MCF 10A (cell line): ENCODE data around the gene RPL13. TPM values are rescaled to one million over a fixed set of nuclear protein-coding genes. Genes with fewer than 3 reads are reported as not detected.

Experiments used
- BruUV-seq: library from RNA; stranded (reverse); fragments of 400-500 nt; replicated peaks from 2 replicates; lab custom pipeline; 2021; lab: Mats Ljungman, UMichigan
- CTCF ChIA-PET: fragments of 300-600 bp; sonication (Branson Sonifier 250); formaldehyde crosslinking; extraction: SDS; loops from one replicate; lab custom pipeline; 2021; ENCODE audit warnings: antibody characterized with exemption, inconsistent platforms; lab: Yijun Ruan, JAX
- POLR2A ChIA-PET: fragments of 300-600, 350-650 bp; sonication (Branson Sonifier 250); formaldehyde crosslinking; extraction: SDS; loops from one replicate; lab custom pipeline; 2020; ENCODE audit warnings: antibody characterized with exemption, inconsistent platforms; lab: Yijun Ruan, JAX
- DNase-seq: peaks from one replicate; pipeline ENCODE4 v3.0.0-alpha.2; 2018; ENCODE audit not compliant: unreplicated experiment
- H3K27ac Mint-ChIP-seq: one replicate; pipeline ENCODE4 v1.8.0; 2022; ENCODE audit warnings: mild to moderate bottlenecking, low read depth, mixed read lengths; ENCODE audit not compliant: unreplicated experiment
- H3K27me3 Mint-ChIP-seq: one replicate; pipeline ENCODE4 v1.8.0; 2022; ENCODE audit warnings: mixed read lengths; ENCODE audit not compliant: insufficient read depth, unreplicated experiment
- H3K36me3 Mint-ChIP-seq: one replicate; pipeline ENCODE4 v1.8.0; 2022; ENCODE audit warnings: mild to moderate bottlenecking, moderate library complexity, mixed read lengths; ENCODE audit not compliant: insufficient read depth, unreplicated experiment
- H3K4me1 Mint-ChIP-seq: one replicate; pipeline ENCODE4 v1.8.0; 2022; ENCODE audit warnings: mixed read lengths; ENCODE audit not compliant: insufficient read depth, unreplicated experiment
- H3K4me3 Mint-ChIP-seq: one replicate; pipeline ENCODE4 v1.8.0; 2022; ENCODE audit warnings: mild to moderate bottlenecking, moderate library complexity, mixed read lengths; ENCODE audit not compliant: unreplicated experiment
- H3K9me3 Mint-ChIP-seq: one replicate; pipeline ENCODE4 v1.8.0; 2022; ENCODE audit warnings: mixed read lengths; ENCODE audit not compliant: unreplicated experiment
- intact Hi-C: fragments of 100-400 bp; cut with micrococcal nuclease; formaldehyde crosslinking; loops from 2 replicates; pipeline ENCODE4 v1.14.1; 2022
- total RNA-seq: library from RNA; stranded (reverse); gene quantifications from 2 replicates; pipeline ENCODE4 v1.2.3, GENCODE V29; 2022
- TF ChIP-seq, protein P1 (sequence below): fragments of 200-600 bp; IDR thresholded peaks from one replicate; pipeline ENCODE4 v1.8.0; 2022; ENCODE audit warnings: antibody characterized with exemption, mild to moderate bottlenecking; ENCODE audit not compliant: unreplicated experiment

The RPL13 gene
- total RNA-seq, 1 experiment from 2014 or later = 3,148 TPM

DNA sequence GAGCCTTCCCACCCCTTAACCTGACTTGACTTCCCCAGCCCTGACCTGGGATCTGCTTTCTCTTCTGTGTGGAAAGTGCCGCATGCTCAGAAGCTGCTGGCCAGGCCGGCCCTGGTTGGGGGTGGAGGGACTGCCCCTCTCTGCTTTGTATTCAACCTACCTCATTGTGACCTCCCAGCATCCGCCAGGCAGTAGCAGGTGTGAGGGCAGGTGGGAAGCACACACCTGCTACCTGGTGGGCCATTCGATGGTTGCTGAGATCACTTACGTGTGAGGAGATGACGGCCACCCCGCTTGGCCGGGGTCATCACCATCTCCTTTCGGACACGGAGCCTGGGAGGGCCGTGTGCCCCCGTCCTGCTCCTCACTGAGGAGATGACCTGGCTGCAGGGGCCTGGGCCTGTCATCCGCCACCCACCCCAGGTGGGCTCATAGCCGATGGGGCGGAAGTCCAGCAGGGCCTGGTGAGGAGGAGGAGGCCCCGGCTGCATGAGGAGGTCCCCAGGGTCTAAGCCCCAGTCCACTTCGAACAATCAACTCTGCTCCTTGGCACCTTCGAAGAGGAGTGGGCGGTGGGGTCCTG is 22.2 kb downstream of the RPL13 start:
- ChIA-PET CTCF (no interaction called here), POLR2A (no interaction called here)
- Mint-ChIP-seq H3K4me1 (no peaks in the 10 kb centered on the region), H3K27me3 (no peaks in the 10 kb centered on the region), H3K36me3 (peaks cover 19% of the 10 kb centered on the region), H3K9me3 (no peaks in the 10 kb centered on the region), H3K4me3 (no peak overlapping the region), H3K27ac (no peak overlapping the region)
- intact Hi-C loops = no loop called here
- BruUV-seq = no TSS peak
- TF ChIP-seq, protein P1, sequence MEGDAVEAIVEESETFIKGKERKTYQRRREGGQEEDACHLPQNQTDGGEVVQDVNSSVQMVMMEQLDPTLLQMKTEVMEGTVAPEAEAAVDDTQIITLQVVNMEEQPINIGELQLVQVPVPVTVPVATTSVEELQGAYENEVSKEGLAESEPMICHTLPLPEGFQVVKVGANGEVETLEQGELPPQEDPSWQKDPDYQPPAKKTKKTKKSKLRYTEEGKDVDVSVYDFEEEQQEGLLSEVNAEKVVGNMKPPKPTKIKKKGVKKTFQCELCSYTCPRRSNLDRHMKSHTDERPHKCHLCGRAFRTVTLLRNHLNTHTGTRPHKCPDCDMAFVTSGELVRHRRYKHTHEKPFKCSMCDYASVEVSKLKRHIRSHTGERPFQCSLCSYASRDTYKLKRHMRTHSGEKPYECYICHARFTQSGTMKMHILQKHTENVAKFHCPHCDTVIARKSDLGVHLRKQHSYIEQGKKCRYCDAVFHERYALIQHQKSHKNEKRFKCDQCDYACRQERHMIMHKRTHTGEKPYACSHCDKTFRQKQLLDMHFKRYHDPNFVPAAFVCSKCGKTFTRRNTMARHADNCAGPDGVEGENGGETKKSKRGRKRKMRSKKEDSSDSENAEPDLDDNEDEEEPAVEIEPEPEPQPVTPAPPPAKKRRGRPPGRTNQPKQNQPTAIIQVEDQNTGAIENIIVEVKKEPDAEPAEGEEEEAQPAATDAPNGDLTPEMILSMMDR = no peak
- no peak for DNase-seq

DNA sequence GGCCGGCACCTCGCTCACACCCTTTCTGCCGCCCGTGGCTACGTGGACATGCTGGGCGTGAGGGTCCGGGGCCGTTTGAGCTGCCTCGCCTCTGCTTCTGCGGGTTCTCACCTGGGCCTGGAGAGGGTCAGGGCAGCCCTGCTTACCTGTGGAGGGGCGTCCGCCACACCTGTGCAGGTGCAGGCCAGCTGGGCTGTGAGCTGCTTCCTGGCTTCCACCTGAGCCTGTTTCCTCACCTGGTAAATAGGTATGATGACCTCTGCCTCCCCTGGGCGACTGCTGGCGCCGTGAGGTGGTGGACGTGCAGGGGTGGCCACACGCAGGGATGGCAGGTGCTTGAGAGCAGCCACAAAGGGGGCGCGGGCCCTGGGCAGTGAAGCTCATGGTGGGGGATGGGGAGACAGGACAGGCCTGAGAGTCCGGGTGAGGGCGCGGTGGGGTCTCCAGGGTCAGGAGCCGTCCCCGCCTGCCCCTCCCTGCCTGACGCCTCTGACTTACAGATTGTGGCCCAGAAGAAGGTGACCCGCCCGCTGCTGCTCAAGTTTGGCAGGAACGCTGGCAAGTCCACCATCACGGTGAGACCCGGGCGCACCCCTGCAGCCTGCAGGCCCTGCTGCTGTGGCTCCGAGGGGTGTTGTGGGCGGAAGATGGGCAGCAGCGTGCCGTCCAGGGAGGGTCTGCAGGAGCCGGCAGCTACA is 22.9 kb downstream of the RPL13 start:
- H3K4me3 Mint-ChIP-seq = no peak overlapping the region
- no peak for DNase-seq
- CTCF ChIA-PET = interaction anchor here (1.8 kb wide), 1 partner anchor 31 kb away, joined by 6 read pairs; no protein-coding TSS in a partner anchor
- H3K36me3 Mint-ChIP-seq = peaks cover 14% of the 10 kb centered on the region
- POLR2A ChIA-PET = no interaction called here
- no peaks in the 10 kb centered on the region for H3K4me1 Mint-ChIP-seq
- no TSS peak for BruUV-seq
- H3K9me3 Mint-ChIP-seq = no peaks in the 10 kb centered on the region
- no peaks in the 10 kb centered on the region for H3K27me3 Mint-ChIP-seq
- intact Hi-C loops = no loop called here
- no peak overlapping the region for H3K27ac Mint-ChIP-seq
- TF ChIP-seq, protein P1 = no peak

DNA sequence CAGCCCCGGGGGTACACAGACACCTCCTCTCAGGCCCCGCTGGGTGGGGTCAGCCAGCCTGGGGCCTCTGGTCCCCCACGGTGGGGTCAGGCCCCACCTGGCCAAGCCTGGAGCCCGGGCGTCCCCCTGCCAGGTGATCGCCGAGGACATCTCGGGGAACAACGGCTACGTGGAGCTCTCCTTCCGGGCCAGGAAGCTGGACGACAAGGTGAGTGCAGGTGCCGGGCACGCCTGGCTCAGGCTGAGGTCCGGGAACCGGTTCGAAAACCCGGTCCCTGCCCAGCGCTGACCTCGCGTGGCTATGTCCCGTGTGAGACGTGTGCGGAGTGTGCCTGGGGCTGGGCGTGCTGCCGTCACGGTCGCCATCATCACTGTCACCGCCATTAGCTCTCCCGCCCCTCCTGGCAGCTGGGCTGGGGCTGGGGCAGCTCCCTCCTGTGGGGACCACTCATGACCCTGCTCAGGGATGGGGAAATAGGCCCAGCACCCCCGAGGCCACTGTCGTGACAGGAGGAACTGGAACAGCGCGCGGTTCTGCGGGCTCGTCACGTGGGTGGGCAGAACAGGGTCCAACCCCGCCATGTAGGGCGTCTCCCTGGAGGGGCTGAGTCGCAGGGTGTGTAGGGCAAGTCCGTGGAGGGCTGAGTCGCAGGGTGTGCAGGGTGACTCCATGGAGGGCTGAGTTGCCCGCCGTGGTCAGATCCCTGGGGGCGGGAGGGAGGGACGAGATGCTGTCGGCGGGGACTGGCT is 23.6 kb downstream of the RPL13 start:
- intact Hi-C loops = no loop called here
- H3K36me3 Mint-ChIP-seq = peaks cover 7% of the 10 kb centered on the region
- DNase-seq = no peak
- CTCF ChIA-PET = interaction anchor here (0.6 to 1.8 kb wide), 4 partner anchors 14 to 85 kb away, joined by 3 to 6 read pairs (median 4); no protein-coding TSS in a partner anchor
- TF ChIP-seq, protein P1 = no peak
- POLR2A ChIA-PET = interaction anchor here (0.6 kb wide), 1 partner anchor 17 kb away, joined by 3 read pairs; no protein-coding TSS in a partner anchor
- no peak overlapping the region for H3K27ac Mint-ChIP-seq
- H3K27me3 Mint-ChIP-seq = no peaks in the 10 kb centered on the region
- no peak overlapping the region for H3K4me3 Mint-ChIP-seq
- no peaks in the 10 kb centered on the region for H3K9me3 Mint-ChIP-seq
- no peaks in the 10 kb centered on the region for H3K4me1 Mint-ChIP-seq
- BruUV-seq = no TSS peak
